ENCODE data around the gene SMAGP. TPM values are rescaled to one million over a fixed set of nuclear protein-coding genes. Genes with fewer than 3 reads are reported as not detected.
A peak's percentile ranks its signal among the peaks of the same experiment; 100 is the strongest.

The SMAGP gene
- total and polyA plus RNA-seq, 10 donors = 8.2 to 18.1 (median 11.6) TPM

DNA sequence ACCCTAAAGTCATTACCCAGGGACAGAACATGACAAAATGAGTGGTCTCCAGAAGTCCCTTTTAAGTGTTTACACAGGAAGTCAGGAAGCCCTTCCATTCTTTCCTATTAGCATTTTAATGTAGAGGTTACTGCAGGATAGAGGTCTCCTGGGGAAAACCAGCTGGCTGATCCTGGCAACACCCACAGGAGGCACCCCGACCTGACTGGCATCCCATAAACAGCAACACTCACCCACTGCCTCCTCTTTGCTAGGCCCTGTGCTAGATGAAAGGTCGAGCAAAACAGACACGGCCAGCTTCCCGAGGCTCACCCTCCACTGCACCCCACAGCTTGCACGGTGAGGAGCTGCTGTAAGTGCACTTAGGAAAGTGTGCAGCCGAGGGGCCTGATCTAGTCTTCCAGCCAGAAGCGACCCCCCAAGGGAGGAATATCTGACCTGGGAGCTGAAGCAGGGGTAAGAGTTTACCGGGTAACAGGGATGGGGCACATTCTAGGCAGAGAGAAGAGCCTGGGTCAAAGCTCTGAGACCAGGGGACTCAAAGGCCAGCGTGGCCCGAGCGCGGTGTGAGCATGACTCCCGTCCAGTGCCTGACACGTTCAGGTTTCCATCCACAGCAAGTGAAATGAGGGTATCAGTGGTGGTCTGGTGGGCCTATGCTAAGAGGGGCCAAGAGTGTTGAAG lies 22.6 kb downstream of the SMAGP start:
- intact Hi-C loops (cut with DNase I; ENCODE audit: low total_unique reads) = no loop called here
- Histone ChIP-seq H3K27ac (peak overlapping the region in 7 of 8 donors; percentile 4 to 86 (median 69)), H3K36me3 (peaks cover 0 to 46% (median 27%) of the 10 kb centered on the region in 6 donors), H3K4me1 (peaks cover 21 to 71% (median 56%) of the 10 kb centered on the region in 6 donors), H3K9me3 (no peaks in the 10 kb centered on the region), H3K27me3 (replicated peaks in 1 of 7) (no peaks in the 10 kb centered on the region), H3K4me3 (no peak overlapping the region)
- no peak for TF ChIP-seq POLR2A (IDR thresholded peaks at IDR 0.05)
- TF ChIP-seq POLR2AphosphoS5 (IDR thresholded peaks at IDR 0.05) = peak in 2 of 3 donors; percentile 27 to 32
- no peak for TF ChIP-seq CTCF (IDR thresholded peaks at IDR 0.05 in 8 of 11, conservative IDR thresholded peaks at IDR 0.05 in 3 of 11)
- DNase-seq = no peak
- WGBS, 5 donors = 68 to 79% (median 75%) methylated on average over 13 to 14 of the region's 14 CpGs

GRCh38 chr12:51246254-51246853 lies 23.9 kb downstream of the SMAGP start:
- no peak for DNase-seq
- intact Hi-C loops (cut with DNase I; ENCODE audit: low total_unique reads) = no loop called here
- peaks cover 3 to 59% (median 40%) of the 10 kb centered on the region in 6 donors for H3K36me3 ChIP-seq
- H3K9me3 ChIP-seq = no peaks in the 10 kb centered on the region
- peaks cover 32 to 84% (median 69%) of the 10 kb centered on the region in 6 donors for H3K4me1 ChIP-seq
- TF ChIP-seq POLR2A (IDR thresholded peaks at IDR 0.05) (no peak), POLR2AphosphoS5 (IDR thresholded peaks at IDR 0.05) (peak in 1 of 3 donors; percentile 75)
- peak overlapping the region; percentile 67 to 86 (median 70) for H3K27ac ChIP-seq
- peak overlapping the region in 2 of 8 donors; percentile 2 to 31 for H3K4me3 ChIP-seq
- H3K27me3 ChIP-seq (replicated peaks in 1 of 7) = no peaks in the 10 kb centered on the region
- 1 to 5% (median 4%) methylated on average over 7 of the region's 7 CpGs for WGBS, 5 donors

DNA sequence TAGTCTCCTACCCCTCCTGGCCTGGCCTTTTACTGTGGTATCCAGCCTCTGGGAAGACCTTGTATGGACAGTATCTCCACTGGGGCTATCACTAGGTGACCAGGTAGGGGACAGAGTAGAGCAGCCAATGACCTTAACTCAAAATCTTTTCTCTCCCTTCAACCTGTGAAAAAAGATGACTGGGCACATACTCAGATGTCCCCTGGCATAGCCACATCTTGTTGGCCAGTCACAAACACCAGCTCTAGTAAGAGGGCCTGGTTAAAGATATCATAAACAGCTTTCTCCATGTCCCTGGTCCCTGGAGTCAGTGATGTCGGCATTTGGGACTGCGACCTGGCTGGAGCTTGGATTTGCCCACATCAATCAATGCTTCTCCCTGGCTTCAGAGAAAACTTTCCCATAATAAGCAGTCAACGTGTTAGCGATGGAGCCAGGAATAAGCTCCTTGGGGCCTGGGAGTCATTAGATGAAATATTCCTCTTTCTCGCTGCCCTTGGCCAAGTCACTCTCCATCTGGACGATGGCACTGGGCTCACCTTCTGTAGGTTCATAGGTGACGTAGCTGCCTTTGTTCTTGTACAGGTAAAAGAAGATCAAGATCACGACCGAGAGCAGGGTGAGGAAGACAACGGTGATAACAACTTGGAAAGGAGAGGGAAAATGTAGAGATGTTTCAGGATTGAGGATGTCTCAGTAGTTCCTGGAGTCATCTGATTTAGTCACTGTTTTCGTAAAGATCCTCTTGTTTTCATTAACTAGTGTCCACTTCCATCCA lies 24.6 kb downstream of the SMAGP start:
- Histone ChIP-seq H3K27ac (peak overlapping the region; percentile 2 to 86 (median 70)), H3K36me3 (peaks cover 3 to 60% (median 47%) of the 10 kb centered on the region in 6 donors), H3K27me3 (replicated peaks in 1 of 7) (no peaks in the 10 kb centered on the region), H3K9me3 (no peaks in the 10 kb centered on the region), H3K4me3 (peak overlapping the region in 1 of 8 donors; percentile 31), H3K4me1 (peaks cover 38 to 91% (median 76%) of the 10 kb centered on the region in 6 donors)
- intact Hi-C loops (cut with DNase I; ENCODE audit: low total_unique reads) = no loop called here
- TF ChIP-seq CTCF (IDR thresholded peaks at IDR 0.05 in 8 of 11, conservative IDR thresholded peaks at IDR 0.05 in 3 of 11) = no peak
- TF ChIP-seq POLR2AphosphoS5 (IDR thresholded peaks at IDR 0.05) = peak in 1 of 3 donors; percentile 13
- WGBS, 5 donors = 80 to 88% (median 86%) methylated on average over 11 of the region's 11 CpGs
- no peak for DNase-seq

DNA sequence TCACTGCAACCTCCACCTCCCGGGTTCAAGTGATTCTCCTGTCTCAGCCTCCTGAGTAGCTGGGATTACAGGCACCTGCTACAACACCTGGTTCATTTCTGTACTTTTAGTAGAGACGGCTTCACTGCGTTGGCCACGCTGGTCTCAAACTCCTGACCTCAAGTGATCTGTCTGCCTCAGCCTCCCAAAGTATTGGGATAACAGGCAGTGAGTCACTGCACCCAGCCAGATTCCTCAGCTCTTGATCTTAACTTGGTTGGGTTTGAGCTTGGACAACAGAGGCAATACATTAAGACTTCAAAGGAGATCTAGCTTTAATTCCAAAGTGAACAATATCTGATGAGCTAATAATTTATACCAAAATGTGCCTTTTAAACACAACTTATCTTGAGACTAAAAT lies 25.9 kb downstream of the SMAGP start:
- no peak overlapping the region for H3K4me3 ChIP-seq

More for the DNA sequence above, 25.9 kb downstream of the SMAGP start:
- TF ChIP-seq CTCF (IDR thresholded peaks at IDR 0.05 in 8 of 11, conservative IDR thresholded peaks at IDR 0.05 in 3 of 11) (no peak), POLR2AphosphoS5 (IDR thresholded peaks at IDR 0.05) (peak in 2 of 3 donors; percentile 43 to 69)
- intact Hi-C loops (cut with DNase I; ENCODE audit: low total_unique reads) = no loop called here
- DNase-seq = no peak
- WGBS, 5 donors = 75 to 97% (median 90%) methylated on average over 4 of the region's 4 CpGs
- Histone ChIP-seq H3K4me1 (peaks cover 50 to 99% (median 84%) of the 10 kb centered on the region in 6 donors), H3K9me3 (no peaks in the 10 kb centered on the region), H3K27ac (peak overlapping the region in 4 of 8 donors; percentile 9 to 40 (median 12)), H3K36me3 (peaks cover 3 to 64% (median 54%) of the 10 kb centered on the region in 6 donors), H3K27me3 (replicated peaks in 1 of 7) (no peaks in the 10 kb centered on the region)

Measured in spleen (tissue), 11 donors.